Measurements from ENCODE around the gene AHDC1. TPM values are rescaled to one million over a fixed set of nuclear protein-coding genes. Genes with fewer than 3 reads are reported as not detected.

AHDC1 gene
- total RNA-seq, 1 experiment from 2014 or later, result 49.0 TPM

- TF ChIP-seq AFF4 (CRISPR knock-in tag; IDR thresholded peaks at IDR 0.05; ENCODE audit: borderline replicate concordance) (no peak), HMGXB4 (CRISPR knock-in tag; IDR thresholded peaks at IDR 0.05) (no peak), SP1 (CRISPR knock-in tag; conservative IDR thresholded peaks at IDR 0.05) (no peak)
These were observed 19.6 kb upstream of the AHDC1 start (continued) for GRCh38 chr1:27623327-27624212.

- Mint-ChIP-seq H3K9me3 (no peaks in the 10 kb centered on the region), H3K27me3 (ENCODE audit: low read depth) (no peaks in the 10 kb centered on the region), H3K4me1 (peaks cover 15% of the 10 kb centered on the region), H3K27ac (no peak overlapping the region), H3K36me3 (no peaks in the 10 kb centered on the region), H3K4me3 (no peak overlapping the region)
- CTCF ChIA-PET, result interaction anchor here (0.5 to 2.6 kb wide), 6 partner anchors 19 to 255 kb away, joined by 3 to 16 read pairs (median 6); no protein-coding TSS in a partner anchor
- DNase-seq (ENCODE audit: low spot score), result no peak
- TF ChIP-seq EMX1 (CRISPR knock-in tag; IDR thresholded peaks at IDR 0.05), result no peak
- TF ChIP-seq ZMAT4 (CRISPR knock-in tag; IDR thresholded peaks at IDR 0.05), result no peak
- TF ChIP-seq ATF1 (CRISPR knock-in tag; IDR thresholded peaks at IDR 0.05), result no peak
- TF ChIP-seq AFF4 (CRISPR knock-in tag; IDR thresholded peaks at IDR 0.05; ENCODE audit: borderline replicate concordance), result no peak
- TF ChIP-seq ETV6 (CRISPR knock-in tag; IDR thresholded peaks at IDR 0.05), result no peak
- no peak for TF ChIP-seq NFE2L1 (CRISPR knock-in tag; IDR thresholded peaks at IDR 0.05)
- TF ChIP-seq NR3C1 (CRISPR knock-in tag; conservative IDR thresholded peaks at IDR 0.05; ENCODE audit: low read depth), result no peak
- no peak for TF ChIP-seq NFATC4 (CRISPR knock-in tag; IDR thresholded peaks at IDR 0.05)
- no peak for TF ChIP-seq ZBTB21 (CRISPR knock-in tag; IDR thresholded peaks at IDR 0.05; ENCODE audit: borderline replicate concordance)
- TF ChIP-seq ZNF281 (CRISPR knock-in tag; IDR thresholded peaks at IDR 0.05), result no peak
- POLR2A ChIA-PET, result no interaction called here
- ATAC-seq, result peak; percentile 84
These were observed 18.9 kb upstream of the AHDC1 start for GRCh38 chr1:27622828-27623227.

All from WTC11 (cell line).